Measurements from ENCODE around the gene BASP1. TPM values are rescaled to one million over a fixed set of nuclear protein-coding genes. Genes with fewer than 3 reads are reported as not detected.

The BASP1 gene
- total RNA-seq, 5 donors from 2014 or later (not counting 1 experiment from before 2014, with no cell fraction given): 0.47 to 4.6 (median 2.2) TPM

DNA sequence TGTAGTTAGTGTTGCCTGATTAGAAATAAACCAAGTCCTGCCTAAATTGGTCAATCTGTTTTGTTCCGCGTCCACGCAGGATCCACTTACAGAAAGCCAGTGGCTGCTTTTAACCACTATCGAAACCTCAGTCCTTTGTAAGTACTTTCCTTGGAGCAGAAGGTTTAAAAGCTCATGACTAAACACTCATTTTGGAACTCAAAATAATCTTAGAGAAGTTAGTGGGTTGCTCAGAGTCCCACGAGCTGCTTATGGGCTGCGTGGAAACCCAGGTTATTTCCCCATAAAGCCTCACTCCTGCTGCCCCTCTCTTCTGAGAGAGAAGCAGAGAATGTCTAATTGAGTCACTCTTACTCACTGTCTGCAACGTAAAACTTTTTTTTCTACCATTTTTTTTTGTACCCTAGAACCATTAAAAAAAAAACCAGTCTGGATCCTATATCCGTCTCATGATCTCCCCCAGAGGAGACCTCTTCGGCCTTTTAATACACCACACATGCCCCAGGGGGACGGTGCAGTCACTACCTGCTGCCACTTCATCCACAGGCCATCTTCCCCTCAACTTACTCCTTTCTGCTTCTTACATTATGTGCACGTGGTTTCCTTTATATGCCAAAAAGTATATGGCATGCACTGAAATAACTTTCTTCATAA, 7.6 kb downstream of the BASP1 start:
- no peaks in the 10 kb centered on the region for H3K4me1 Mint-ChIP-seq
- H3K9me3 Mint-ChIP-seq: no peaks in the 10 kb centered on the region
- Histone ChIP-seq H3K27ac (ENCODE audit: low read length) (no peak overlapping the region), H3K4me1 (ENCODE audit: control insufficient read depth in 1 of 2, extremely low read depth in 1 of 2, insufficient read depth in 2 of 2, low read length in 2 of 2) (no peaks in the 10 kb centered on the region), H3K36me3 (ENCODE audit: control insufficient read depth in 2 of 2, extremely low read depth in 1 of 2, insufficient read depth in 1 of 2, low read length in 1 of 2) (no peaks in the 10 kb centered on the region), H3K27me3 (replicated peaks in 1 of 2; ENCODE audit: control insufficient read depth in 2 of 2, extremely low read depth in 1 of 2, insufficient read depth in 2 of 2, low read length in 1 of 2) (no peaks in the 10 kb centered on the region), H3K9me3 (no peaks in the 10 kb centered on the region), H3K4me3 (ENCODE audit: control insufficient read depth in 1 of 2, extremely low read depth in 1 of 2, low read length in 1 of 2) (no peak overlapping the region)
- no peak for DNase-seq
- no peak overlapping the region for H3K27ac Mint-ChIP-seq
- ChIA-PET POLR2A (no interaction called here), CTCF (interaction anchor here in 1 of 2 donors (0.7 kb wide), 1 partner anchor 90 kb away, joined by 4 read pairs; no protein-coding TSS in a partner anchor)
- peaks cover 14 to 31% of the 10 kb centered on the region in 2 donors for H3K27me3 Mint-ChIP-seq
- no peak overlapping the region for H3K4me3 Mint-ChIP-seq
- no peak for ATAC-seq (replicated peaks in 1 of 4)
- WGBS (ENCODE audit: insufficient coverage): 86% methylated on average over 4 of the region's 11 CpGs
- no peaks in the 10 kb centered on the region for H3K36me3 Mint-ChIP-seq

DNA sequence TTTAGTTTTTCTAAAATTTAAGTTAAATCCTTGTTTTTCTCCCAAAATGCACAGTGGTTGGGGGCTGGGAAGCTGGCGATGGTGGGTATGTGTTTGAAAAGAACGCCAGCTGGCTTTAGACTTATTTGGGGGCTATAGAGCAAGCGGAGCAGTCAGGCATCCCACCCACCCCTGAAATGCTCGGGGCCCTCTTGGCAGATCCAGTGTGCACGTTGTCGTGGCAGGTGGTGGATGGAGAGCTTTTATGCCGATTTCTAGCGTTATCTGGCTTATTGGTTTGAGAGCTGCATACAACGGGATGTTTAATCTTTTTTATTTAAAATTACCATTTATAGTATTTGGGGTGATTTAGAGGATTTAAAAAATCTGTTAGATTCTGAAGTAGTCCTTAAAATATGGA, 8.1 kb downstream of the BASP1 start:
- H3K27ac Mint-ChIP-seq: no peak overlapping the region
- no peaks in the 10 kb centered on the region for H3K4me1 Mint-ChIP-seq
- no peaks in the 10 kb centered on the region for H3K9me3 Mint-ChIP-seq
- H3K27me3 ChIP-seq (replicated peaks in 1 of 2; ENCODE audit: control insufficient read depth in 2 of 2, extremely low read depth in 1 of 2, insufficient read depth in 2 of 2, low read length in 1 of 2): no peaks in the 10 kb centered on the region
- CTCF ChIA-PET: no interaction called here
- H3K4me1 ChIP-seq (ENCODE audit: control insufficient read depth in 1 of 2, extremely low read depth in 1 of 2, insufficient read depth in 2 of 2, low read length in 2 of 2): no peaks in the 10 kb centered on the region
- no peak overlapping the region for H3K4me3 ChIP-seq (ENCODE audit: control insufficient read depth in 1 of 2, extremely low read depth in 1 of 2, low read length in 1 of 2)
- ATAC-seq (replicated peaks in 1 of 4) (no peak), DNase-seq (no peak)
- 100% methylated on average over 2 of the region's 9 CpGs for WGBS (ENCODE audit: insufficient coverage)
- H3K27me3 Mint-ChIP-seq: peaks cover 11 to 34% of the 10 kb centered on the region in 2 donors
- no peaks in the 10 kb centered on the region for H3K36me3 ChIP-seq (ENCODE audit: control insufficient read depth in 2 of 2, extremely low read depth in 1 of 2, insufficient read depth in 1 of 2, low read length in 1 of 2)
- H3K4me3 Mint-ChIP-seq: no peak overlapping the region
- H3K9me3 ChIP-seq: no peaks in the 10 kb centered on the region
- H3K27ac ChIP-seq (ENCODE audit: low read length): no peak overlapping the region
- POLR2A ChIA-PET: no interaction called here
- no peaks in the 10 kb centered on the region for H3K36me3 Mint-ChIP-seq

DNA sequence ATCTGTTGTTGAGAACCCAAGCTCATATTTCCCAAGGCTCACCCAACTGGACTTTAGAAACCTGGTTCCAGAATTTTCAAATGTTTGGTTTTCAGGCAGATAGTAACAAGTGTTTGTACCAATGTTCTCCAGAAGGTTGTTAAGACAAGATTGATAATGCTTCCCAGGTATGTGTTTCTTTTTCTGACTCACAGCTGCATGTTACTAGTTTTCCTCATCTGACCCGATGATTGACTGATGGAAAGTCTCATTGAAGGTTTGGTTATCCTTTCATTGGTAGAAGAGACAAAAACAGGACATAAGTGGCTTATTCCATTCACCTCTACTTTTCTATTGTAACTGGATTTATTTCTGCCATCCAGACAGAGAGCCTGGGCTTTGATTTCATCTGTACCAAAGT, 10.4 kb downstream of the BASP1 start:
- Mint-ChIP-seq H3K27ac (no peak overlapping the region), H3K36me3 (no peaks in the 10 kb centered on the region), H3K4me1 (no peaks in the 10 kb centered on the region), H3K9me3 (no peaks in the 10 kb centered on the region), H3K4me3 (no peak overlapping the region), H3K27me3 (peaks cover 7 to 31% of the 10 kb centered on the region in 2 donors)
- Histone ChIP-seq H3K27me3 (replicated peaks in 1 of 2; ENCODE audit: control insufficient read depth in 2 of 2, extremely low read depth in 1 of 2, insufficient read depth in 2 of 2, low read length in 1 of 2) (no peaks in the 10 kb centered on the region), H3K27ac (ENCODE audit: low read length) (no peak overlapping the region), H3K36me3 (ENCODE audit: control insufficient read depth in 2 of 2, extremely low read depth in 1 of 2, insufficient read depth in 1 of 2, low read length in 1 of 2) (no peaks in the 10 kb centered on the region), H3K4me3 (ENCODE audit: control insufficient read depth in 1 of 2, extremely low read depth in 1 of 2, low read length in 1 of 2) (no peak overlapping the region), H3K4me1 (ENCODE audit: control insufficient read depth in 1 of 2, extremely low read depth in 1 of 2, insufficient read depth in 2 of 2, low read length in 2 of 2) (no peaks in the 10 kb centered on the region), H3K9me3 (no peaks in the 10 kb centered on the region)
- CTCF ChIA-PET: no interaction called here
- ATAC-seq (replicated peaks in 1 of 4): no peak
- WGBS (ENCODE audit: insufficient coverage): no CpG with 5 or more reads among the region's 1 CpG
- POLR2A ChIA-PET: no interaction called here
- no peak for DNase-seq

DNA sequence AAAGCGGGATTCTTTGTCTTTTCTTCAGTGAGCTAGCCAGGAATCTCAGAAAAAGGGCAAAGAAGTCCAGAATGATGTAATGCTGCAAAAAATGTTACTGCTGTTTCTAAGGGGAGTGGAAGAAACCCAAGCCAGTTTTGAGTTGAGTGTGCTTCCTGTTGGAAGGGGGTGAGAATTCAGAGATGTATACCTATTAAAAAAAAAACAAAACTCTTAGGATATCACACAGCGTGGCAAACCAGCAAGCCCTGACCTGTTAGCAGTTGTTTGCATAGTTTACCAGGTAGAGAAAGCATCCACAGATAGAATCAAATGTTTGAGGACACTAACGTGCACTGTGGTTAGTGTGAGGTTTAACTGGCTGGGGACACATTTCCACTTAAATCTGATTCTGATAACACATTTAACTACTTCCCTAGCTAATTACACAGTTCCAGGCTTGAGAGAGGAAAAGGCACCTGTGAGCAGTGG, 11.4 kb downstream of the BASP1 start:
- no peak overlapping the region for H3K27ac ChIP-seq (ENCODE audit: low read length)
- CTCF ChIA-PET: interaction anchor here in 1 of 2 donors (0.6 kb wide), 1 partner anchor 248 kb away, joined by 6 read pairs; no protein-coding TSS in a partner anchor

DNA sequence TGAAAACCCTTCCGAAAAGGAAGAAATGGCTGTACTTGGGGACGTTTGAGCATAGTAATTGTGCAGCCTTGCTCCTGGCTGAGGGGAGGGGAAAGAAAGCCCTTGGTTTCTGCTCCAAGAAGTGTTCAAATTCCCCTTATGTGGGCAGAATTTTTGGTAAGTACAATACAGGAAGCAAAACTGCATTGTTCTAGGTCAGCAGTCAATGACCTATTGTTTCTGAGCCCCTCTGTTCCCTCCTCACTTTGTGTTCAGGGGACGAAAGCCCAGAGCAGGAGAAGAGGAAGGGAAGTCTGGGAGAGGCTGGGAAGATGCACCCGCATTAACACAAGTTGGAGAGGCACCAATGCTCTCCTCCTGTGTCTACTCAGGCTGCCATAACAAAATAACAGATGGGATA, 11.9 kb downstream of the BASP1 start:
- H3K9me3 ChIP-seq: no peaks in the 10 kb centered on the region
- Mint-ChIP-seq H3K4me3 (no peak overlapping the region), H3K4me1 (no peaks in the 10 kb centered on the region), H3K27ac (no peak overlapping the region), H3K9me3 (peaks cover 0 to 4% (median 0%) of the 10 kb centered on the region in 3 donors), H3K36me3 (no peaks in the 10 kb centered on the region), H3K27me3 (peaks cover 4 to 20% of the 10 kb centered on the region in 2 donors)
- 42% methylated on average over 2 of the region's 4 CpGs for WGBS (ENCODE audit: insufficient coverage)
- H3K4me1 ChIP-seq (ENCODE audit: control insufficient read depth in 1 of 2, extremely low read depth in 1 of 2, insufficient read depth in 2 of 2, low read length in 2 of 2): no peaks in the 10 kb centered on the region
- no peaks in the 10 kb centered on the region for H3K36me3 ChIP-seq (ENCODE audit: control insufficient read depth in 2 of 2, extremely low read depth in 1 of 2, insufficient read depth in 1 of 2, low read length in 1 of 2)
- H3K4me3 ChIP-seq (ENCODE audit: control insufficient read depth in 1 of 2, extremely low read depth in 1 of 2, low read length in 1 of 2): no peak overlapping the region
- ATAC-seq (replicated peaks in 1 of 4) (no peak), DNase-seq (no peak)
- no peaks in the 10 kb centered on the region for H3K27me3 ChIP-seq (replicated peaks in 1 of 2; ENCODE audit: control insufficient read depth in 2 of 2, extremely low read depth in 1 of 2, insufficient read depth in 2 of 2, low read length in 1 of 2)
- H3K27ac ChIP-seq (ENCODE audit: low read length): no peak overlapping the region
- ChIA-PET POLR2A (no interaction called here), CTCF (no interaction called here)

More for the DNA sequence above, 11.4 kb downstream of the BASP1 start:
- WGBS (ENCODE audit: insufficient coverage): 38% methylated on average over 1 of the region's 3 CpGs
- H3K9me3 ChIP-seq: no peaks in the 10 kb centered on the region
- Mint-ChIP-seq H3K4me1 (no peaks in the 10 kb centered on the region), H3K9me3 (peaks cover 0 to 4% (median 0%) of the 10 kb centered on the region in 3 donors), H3K27me3 (peaks cover 4 to 25% of the 10 kb centered on the region in 2 donors), H3K36me3 (no peaks in the 10 kb centered on the region), H3K27ac (no peak overlapping the region), H3K4me3 (no peak overlapping the region)
- no peaks in the 10 kb centered on the region for H3K27me3 ChIP-seq (replicated peaks in 1 of 2; ENCODE audit: control insufficient read depth in 2 of 2, extremely low read depth in 1 of 2, insufficient read depth in 2 of 2, low read length in 1 of 2)
- H3K36me3 ChIP-seq (ENCODE audit: control insufficient read depth in 2 of 2, extremely low read depth in 1 of 2, insufficient read depth in 1 of 2, low read length in 1 of 2): no peaks in the 10 kb centered on the region
- H3K4me3 ChIP-seq (ENCODE audit: control insufficient read depth in 1 of 2, extremely low read depth in 1 of 2, low read length in 1 of 2): no peak overlapping the region
- POLR2A ChIA-PET: no interaction called here
- ATAC-seq (replicated peaks in 1 of 4): no peak
- no peaks in the 10 kb centered on the region for H3K4me1 ChIP-seq (ENCODE audit: control insufficient read depth in 1 of 2, extremely low read depth in 1 of 2, insufficient read depth in 2 of 2, low read length in 2 of 2)
- DNase-seq: no peak

DNA sequence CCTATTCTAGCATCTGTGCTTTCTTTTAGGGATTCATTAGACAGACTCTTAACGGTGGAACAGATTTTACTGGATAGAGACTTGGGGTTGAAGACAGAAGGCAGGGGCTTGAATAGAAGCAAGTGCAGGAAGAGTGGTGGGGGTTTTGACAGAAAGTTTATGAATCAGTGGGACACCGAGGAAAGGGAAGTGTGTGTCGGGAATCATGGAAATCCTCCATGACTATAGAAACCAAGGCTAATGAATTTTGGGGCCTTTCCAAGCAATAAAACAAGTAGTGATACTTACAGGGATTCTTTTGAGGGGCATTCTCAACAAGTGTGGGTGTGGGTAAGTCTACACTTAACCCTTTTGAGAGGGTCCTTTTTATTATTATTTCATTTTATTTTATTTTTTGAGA, 12.8 kb downstream of the BASP1 start:
- Histone ChIP-seq H3K36me3 (ENCODE audit: control insufficient read depth in 2 of 2, extremely low read depth in 1 of 2, insufficient read depth in 1 of 2, low read length in 1 of 2) (no peaks in the 10 kb centered on the region), H3K4me1 (ENCODE audit: control insufficient read depth in 1 of 2, extremely low read depth in 1 of 2, insufficient read depth in 2 of 2, low read length in 2 of 2) (no peaks in the 10 kb centered on the region), H3K27me3 (replicated peaks in 1 of 2; ENCODE audit: control insufficient read depth in 2 of 2, extremely low read depth in 1 of 2, insufficient read depth in 2 of 2, low read length in 1 of 2) (no peaks in the 10 kb centered on the region), H3K27ac (ENCODE audit: low read length) (no peak overlapping the region), H3K9me3 (no peaks in the 10 kb centered on the region), H3K4me3 (ENCODE audit: control insufficient read depth in 1 of 2, extremely low read depth in 1 of 2, low read length in 1 of 2) (no peak overlapping the region)
- ATAC-seq (replicated peaks in 1 of 4) (no peak), DNase-seq (no peak)
- H3K27me3 Mint-ChIP-seq: peaks cover 2 to 19% of the 10 kb centered on the region in 2 donors
- no peaks in the 10 kb centered on the region for H3K36me3 Mint-ChIP-seq
- H3K4me3 Mint-ChIP-seq: no peak overlapping the region
- CTCF ChIA-PET: no interaction called here
- POLR2A ChIA-PET: no interaction called here
- H3K9me3 Mint-ChIP-seq: peaks cover 0 to 4% (median 0%) of the 10 kb centered on the region in 3 donors
- WGBS (ENCODE audit: insufficient coverage): 88% methylated on average over 1 of the region's 3 CpGs
- no peak overlapping the region for H3K27ac Mint-ChIP-seq
- H3K4me1 Mint-ChIP-seq: no peaks in the 10 kb centered on the region

All from T-cell (primary cell).